Mesendoderm (in vitro differentiated cells): ENCODE data around the gene OR52A1.
A peak's percentile ranks its signal among the peaks of the same experiment; 100 is the strongest.

Experiments
- DNase-seq: peaks from one replicate; pipeline ENCODE4 v3.0.0; 2013
- H2AK5ac ChIP-seq: 2 replicates; pipeline ENCODE4 v1.6.1; 2013; ENCODE audit warnings: low read length, inconsistent platforms
- H2BK120ac ChIP-seq: 2 replicates; pipeline ENCODE4 v1.6.1; 2013; ENCODE audit warnings: low read depth, mild to moderate bottlenecking, low read length, moderate library complexity, mixed read lengths
- H2BK15ac ChIP-seq: replicated peaks from 2 replicates; pipeline ENCODE4 v1.6.1; 2013; ENCODE audit warnings: low read depth, mild to moderate bottlenecking, moderate library complexity
- H2BK5ac ChIP-seq: 2 replicates; pipeline ENCODE4 v1.6.1; 2013; ENCODE audit warnings: low read length, inconsistent platforms
- H3K18ac ChIP-seq: 2 replicates; pipeline ENCODE4 v1.6.1; 2013; ENCODE audit warnings: mild to moderate bottlenecking, low read length, mixed read lengths
- H3K23ac ChIP-seq: one replicate; pipeline ENCODE4 v1.6.1; 2013; ENCODE audit warnings: low read length
- H3K27ac ChIP-seq: 2 replicates; pipeline ENCODE4 v1.5.1; 2013; ENCODE audit warnings: low read depth, mild to moderate bottlenecking, inconsistent platforms, low read length, moderate library complexity
- H3K27me3 ChIP-seq: 2 replicates; pipeline ENCODE4 v1.6.1; 2013; ENCODE audit warnings: low read length, control low read depth, mild to moderate bottlenecking, inconsistent platforms; ENCODE audit not compliant: insufficient read depth, poor library complexity
- H3K36me3 ChIP-seq: 2 replicates; pipeline ENCODE4 v1.6.1; 2013; ENCODE audit warnings: low read length, inconsistent platforms; ENCODE audit not compliant: control insufficient read depth, insufficient read depth
- H3K4ac ChIP-seq: one replicate; pipeline ENCODE4 v1.6.1; 2013; ENCODE audit warnings: low read depth, mild to moderate bottlenecking, low read length, moderate library complexity
- H3K4me1 ChIP-seq: 2 replicates; pipeline ENCODE4 v1.6.1; 2013; ENCODE audit warnings: low read depth, low read length, inconsistent platforms; ENCODE audit not compliant: control insufficient read depth
- H3K4me2 ChIP-seq: 2 replicates; pipeline ENCODE4 v1.6.1; 2013; ENCODE audit warnings: low read length
- H3K4me3 ChIP-seq: 2 replicates; pipeline ENCODE4 v1.5.1; 2013; ENCODE audit warnings: mild to moderate bottlenecking, low read length
- H3K56ac ChIP-seq: one replicate; pipeline ENCODE4 v1.6.1; 2013; ENCODE audit warnings: low read length
- H3K79me1 ChIP-seq: 2 replicates; pipeline ENCODE4 v1.6.1; 2013; ENCODE audit warnings: low read length, inconsistent platforms
- H3K79me2 ChIP-seq: 2 replicates; pipeline ENCODE4 v1.6.1; 2013; ENCODE audit warnings: mild to moderate bottlenecking, low read length; ENCODE audit not compliant: control insufficient read depth, insufficient read depth
- H3K9ac ChIP-seq: 2 replicates; pipeline ENCODE4 v1.6.1; 2013; ENCODE audit warnings: low read length, inconsistent platforms
- H4K5ac ChIP-seq: one replicate; pipeline ENCODE4 v1.6.1; 2013; ENCODE audit warnings: low read length
- H4K8ac ChIP-seq: one replicate; pipeline ENCODE4 v1.6.1; 2013; ENCODE audit warnings: low read depth, mild to moderate bottlenecking, control low read depth, low read length, moderate library complexity
- WGBS: extraction: QIAGEN DNeasy Blood & Tissue Kit; methylation state at CpG from one replicate; pipeline ENCODE4 v1.1.7; 2013; ENCODE audit warnings: low lambda C conversion rate, missing lambda C conversion rate; ENCODE audit not compliant: insufficient coverage; ENCODE audit errors: extremely low coverage; 5-methylcytosine and 5-hydroxymethylcytosine counted together

OR52A1 gene

GRCh38 chr11:5115339-5115738, 39.2 kb downstream of the OR52A1 start:
- Histone ChIP-seq H2BK15ac (no peak overlapping the region), H4K5ac (no peak overlapping the region), H3K4me1 (no peaks in the 10 kb centered on the region), H3K56ac (no peak overlapping the region), H2BK5ac (no peak overlapping the region), H3K79me1 (no peaks in the 10 kb centered on the region), H3K4ac (no peak overlapping the region), H2BK120ac (no peak overlapping the region), H4K8ac (no peak overlapping the region), H3K36me3 (no peaks in the 10 kb centered on the region), H3K79me2 (no peaks in the 10 kb centered on the region), H3K18ac (no peak overlapping the region), H3K23ac (no peak overlapping the region), H2AK5ac (no peak overlapping the region), H3K27ac (no peak overlapping the region), H3K4me2 (no peak overlapping the region), H3K4me3 (no peak overlapping the region), H3K9ac (no peak overlapping the region), H3K27me3 (no peaks in the 10 kb centered on the region)
- no CpG with 5 or more reads among the region's 3 CpGs for WGBS
- no peak for DNase-seq

GRCh38 chr11:5107285-5107684, 47.3 kb downstream of the OR52A1 start:
- H3K4me2 ChIP-seq: no peak overlapping the region
- H3K56ac ChIP-seq: no peak overlapping the region
- H3K36me3 ChIP-seq: no peaks in the 10 kb centered on the region
- H3K79me2 ChIP-seq: no peaks in the 10 kb centered on the region
- DNase-seq: peak; percentile 69
- no peak overlapping the region for H3K4ac ChIP-seq
- H3K27ac ChIP-seq: no peak overlapping the region
- H2BK5ac ChIP-seq: no peak overlapping the region
- no peaks in the 10 kb centered on the region for H3K4me1 ChIP-seq
- H2AK5ac ChIP-seq: no peak overlapping the region
- no peak overlapping the region for H3K9ac ChIP-seq
- H3K4me3 ChIP-seq: no peak overlapping the region
- no peak overlapping the region for H2BK120ac ChIP-seq
- H2BK15ac ChIP-seq: no peak overlapping the region
- no CpG with 5 or more reads among the region's 3 CpGs for WGBS
- H4K8ac ChIP-seq: no peak overlapping the region
- H3K27me3 ChIP-seq: no peaks in the 10 kb centered on the region
- no peak overlapping the region for H3K18ac ChIP-seq
- no peaks in the 10 kb centered on the region for H3K79me1 ChIP-seq
- H4K5ac ChIP-seq: no peak overlapping the region
- H3K23ac ChIP-seq: no peak overlapping the region

DNA sequence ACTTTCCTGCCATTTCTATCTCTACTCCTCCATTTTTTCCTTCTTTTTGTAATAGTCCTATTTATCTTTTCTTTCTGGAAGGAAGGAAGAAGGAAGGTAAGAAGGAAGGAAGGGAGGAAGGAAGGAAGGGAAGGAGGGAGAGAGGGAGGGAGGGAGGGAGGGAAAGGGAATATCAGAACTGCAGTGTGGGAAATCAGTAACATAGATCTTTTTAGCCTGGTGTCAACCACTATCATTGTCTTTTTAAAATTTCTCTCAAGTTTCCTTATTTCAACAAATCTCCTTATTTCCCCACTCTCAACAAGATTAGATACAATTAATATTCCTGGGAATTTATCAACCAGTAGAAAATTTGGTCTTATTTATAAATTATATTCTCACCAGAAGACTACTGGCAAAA, 51.5 kb downstream of the OR52A1 start:
- Histone ChIP-seq H4K8ac (no peak overlapping the region), H2BK5ac (no peak overlapping the region), H3K27me3 (no peaks in the 10 kb centered on the region), H3K27ac (no peak overlapping the region), H3K4ac (no peak overlapping the region), H3K9ac (no peak overlapping the region), H3K56ac (no peak overlapping the region), H2BK15ac (no peak overlapping the region), H3K79me2 (no peaks in the 10 kb centered on the region), H2AK5ac (no peak overlapping the region), H3K79me1 (no peaks in the 10 kb centered on the region), H3K4me1 (no peaks in the 10 kb centered on the region), H3K18ac (no peak overlapping the region), H4K5ac (no peak overlapping the region), H3K36me3 (no peaks in the 10 kb centered on the region), H3K4me2 (no peak overlapping the region), H3K4me3 (no peak overlapping the region), H2BK120ac (no peak overlapping the region), H3K23ac (no peak overlapping the region)
- no peak for DNase-seq

DNA sequence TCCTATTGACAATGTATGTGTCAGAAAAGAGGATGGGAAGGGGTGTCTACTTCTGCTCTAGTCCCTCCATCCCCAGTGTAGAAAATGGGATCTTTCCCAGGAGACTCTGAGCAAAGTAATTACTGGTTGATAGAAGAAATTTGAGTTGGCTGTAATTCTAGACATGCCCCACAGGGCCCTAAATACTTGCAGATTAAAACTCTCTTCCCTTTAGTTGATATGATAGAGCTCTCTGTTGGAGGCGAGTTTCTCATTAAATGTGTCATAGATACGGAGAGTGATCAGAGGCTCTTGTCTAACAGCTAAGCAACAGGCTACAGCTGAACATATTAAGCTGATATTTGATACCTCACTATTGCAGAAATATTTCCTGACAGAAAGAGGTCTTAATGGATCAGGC, 52.3 kb downstream of the OR52A1 start:
- H2BK5ac ChIP-seq: no peak overlapping the region
- H4K5ac ChIP-seq: no peak overlapping the region
- H3K4me2 ChIP-seq: no peak overlapping the region
- no CpG with 5 or more reads among the region's 2 CpGs for WGBS
- no peak overlapping the region for H3K9ac ChIP-seq
- no peak overlapping the region for H2BK120ac ChIP-seq
- no peaks in the 10 kb centered on the region for H3K79me1 ChIP-seq
- no peaks in the 10 kb centered on the region for H3K36me3 ChIP-seq
- no peak overlapping the region for H4K8ac ChIP-seq
- no peak overlapping the region for H3K4ac ChIP-seq
- H3K79me2 ChIP-seq: no peaks in the 10 kb centered on the region
- H3K27me3 ChIP-seq: no peaks in the 10 kb centered on the region
- H3K4me3 ChIP-seq: no peak overlapping the region
- no peak overlapping the region for H3K23ac ChIP-seq
- no peak overlapping the region for H2BK15ac ChIP-seq
- no peak overlapping the region for H3K27ac ChIP-seq
- H3K56ac ChIP-seq: no peak overlapping the region
- DNase-seq: peak; percentile 92
- no peaks in the 10 kb centered on the region for H3K4me1 ChIP-seq
- H3K18ac ChIP-seq: no peak overlapping the region
- H2AK5ac ChIP-seq: no peak overlapping the region

- no peaks in the 10 kb centered on the region for H3K4me1 ChIP-seq
- H2BK120ac ChIP-seq: no peak overlapping the region
- no peak overlapping the region for H4K5ac ChIP-seq
- no peak overlapping the region for H2AK5ac ChIP-seq
- no peak overlapping the region for H3K9ac ChIP-seq
- H3K79me2 ChIP-seq: no peaks in the 10 kb centered on the region
- H3K18ac ChIP-seq: no peak overlapping the region
- H4K8ac ChIP-seq: no peak overlapping the region
- no peak overlapping the region for H3K23ac ChIP-seq
- H2BK5ac ChIP-seq: no peak overlapping the region
- DNase-seq: no peak
- no peak overlapping the region for H3K4ac ChIP-seq
- WGBS: no CpG with 5 or more reads among the region's 2 CpGs
- no peak overlapping the region for H2BK15ac ChIP-seq
- no peaks in the 10 kb centered on the region for H3K36me3 ChIP-seq
- no peak overlapping the region for H3K56ac ChIP-seq
- no peak overlapping the region for H3K4me2 ChIP-seq
- no peaks in the 10 kb centered on the region for H3K79me1 ChIP-seq
- H3K4me3 ChIP-seq: no peak overlapping the region
- H3K27me3 ChIP-seq: no peaks in the 10 kb centered on the region
- H3K27ac ChIP-seq: no peak overlapping the region
Observed at GRCh38 chr11:5096011-5096410, 58.5 kb downstream of the OR52A1 start.
